Calu3 (cell line): ENCODE data around the gene ABCA13. TPM values are rescaled to one million over a fixed set of nuclear protein-coding genes. Genes with fewer than 3 reads are reported as not detected.

Experiments
- BruUV-seq: library from RNA; stranded (reverse); fragments of 400-500 nt; replicated peaks from 2 replicates; lab custom pipeline; 2021; lab: Mats Ljungman, UMichigan
- CTCF ChIA-PET: fragments of 300-600 bp; sonication (Branson Sonifier 250); formaldehyde crosslinking; loops from one replicate; lab custom pipeline; 2022; ENCODE audit warnings: antibody characterized with exemption; lab: Charles Lee
- DNase-seq: peaks from one replicate; pipeline ENCODE4 v3.0.0; 2022
- H3K27ac Mint-ChIP-seq: one replicate; pipeline ENCODE4 v1.8.0; 2022; ENCODE audit warnings: mixed read lengths; ENCODE audit not compliant: unreplicated experiment
- H3K27me3 Mint-ChIP-seq: one replicate; pipeline ENCODE4 v1.8.0; 2022; ENCODE audit warnings: mixed read lengths; ENCODE audit not compliant: unreplicated experiment
- H3K36me3 Mint-ChIP-seq: one replicate; pipeline ENCODE4 v1.8.0; 2022; ENCODE audit warnings: mild to moderate bottlenecking, moderate library complexity, mixed read lengths; ENCODE audit not compliant: insufficient read depth, unreplicated experiment
- H3K4me1 Mint-ChIP-seq: one replicate; pipeline ENCODE4 v1.8.0; 2022; ENCODE audit warnings: mild to moderate bottlenecking, low read depth, mixed read lengths; ENCODE audit not compliant: unreplicated experiment
- H3K4me3 Mint-ChIP-seq: one replicate; pipeline ENCODE4 v1.8.0; 2022; ENCODE audit warnings: mild to moderate bottlenecking, low read depth, moderate library complexity, mixed read lengths; ENCODE audit not compliant: unreplicated experiment
- H3K9me3 Mint-ChIP-seq: one replicate; pipeline ENCODE4 v1.8.0; 2022; ENCODE audit warnings: low read depth, mixed read lengths; ENCODE audit not compliant: unreplicated experiment
- CTCF ChIP-seq: fragments of 200-600 bp; IDR thresholded peaks from one replicate; pipeline ENCODE4 v1.8.0; 2022; ENCODE audit warnings: antibody characterized with exemption; ENCODE audit not compliant: unreplicated experiment
- intact Hi-C: fragments of 100-400 bp; cut with micrococcal nuclease; formaldehyde crosslinking; loops from one replicate; pipeline ENCODE4 v1.10.0; 2022; ENCODE audit not compliant: unreplicated experiment
- total RNA-seq: library from RNA; stranded (reverse); gene quantifications from 2 replicates; pipeline ENCODE4 v1.2.3, GENCODE V29; 2022

The ABCA13 gene
- total RNA-seq, 1 experiment from 2014 or later, result 12.1 TPM

GRCh38 chr7:48139459-48139858, 31.8 kb upstream of the ABCA13 start:
- BruUV-seq, result no TSS peak
- Mint-ChIP-seq H3K4me1 (peaks cover 32% of the 10 kb centered on the region), H3K4me3 (peak overlapping the region; percentile 9), H3K9me3 (no peaks in the 10 kb centered on the region), H3K27ac (peak overlapping the region; percentile 9), H3K36me3 (no peaks in the 10 kb centered on the region), H3K27me3 (no peaks in the 10 kb centered on the region)
- peak; percentile 60 for TF ChIP-seq CTCF
- intact Hi-C loops, result loop anchor here (5.0 kb wide), 1 partner anchor 738 kb away; no protein-coding TSS in a partner anchor
- CTCF ChIA-PET, result interaction anchor here (1.5 to 3.8 kb wide), 3 partner anchors 15 to 61 kb away, joined by 5 to 20 read pairs (median 7); no protein-coding TSS in a partner anchor
- peak; percentile 60 for DNase-seq

- CTCF ChIA-PET, result interaction anchor here (0.6 to 3.8 kb wide), 7 partner anchors 13 to 1078 kb away, joined by 3 to 20 read pairs (median 5); no protein-coding TSS in a partner anchor
- TF ChIP-seq CTCF, result no peak
- peaks cover 39% of the 10 kb centered on the region for H3K4me1 Mint-ChIP-seq
- H3K4me3 Mint-ChIP-seq, result peak overlapping the region; percentile 9
- H3K27ac Mint-ChIP-seq, result peak overlapping the region; percentile 9
- H3K36me3 Mint-ChIP-seq, result no peaks in the 10 kb centered on the region
- H3K9me3 Mint-ChIP-seq, result no peaks in the 10 kb centered on the region
- no peaks in the 10 kb centered on the region for H3K27me3 Mint-ChIP-seq
- BruUV-seq, result no TSS peak
- peak; percentile 64 for DNase-seq
- intact Hi-C loops, result loop anchor here (1.0 kb wide), 1 partner anchor 14 kb away; no protein-coding TSS in a partner anchor
These were observed 31.1 kb upstream of the ABCA13 start for GRCh38 chr7:48140001-48140681.

- Mint-ChIP-seq H3K27me3 (no peaks in the 10 kb centered on the region), H3K4me3 (no peak overlapping the region), H3K36me3 (no peaks in the 10 kb centered on the region), H3K9me3 (no peaks in the 10 kb centered on the region), H3K27ac (no peak overlapping the region), H3K4me1 (peaks cover 53% of the 10 kb centered on the region)
- intact Hi-C loops, result no loop called here
- DNase-seq, result no peak
- CTCF ChIA-PET, result interaction anchor here (0.6 to 1.2 kb wide), 4 partner anchors 12 to 92 kb away, joined by 3 to 5 read pairs (median 3); no protein-coding TSS in a partner anchor
- BruUV-seq, result no TSS peak
- no peak for TF ChIP-seq CTCF
These were observed 29.7 kb upstream of the ABCA13 start for GRCh38 chr7:48141521-48141920.

GRCh38 chr7:48144291-48144768, 26.9 kb upstream of the ABCA13 start:
- no peaks in the 10 kb centered on the region for H3K27me3 Mint-ChIP-seq
- H3K4me1 Mint-ChIP-seq, result peaks cover 71% of the 10 kb centered on the region
- intact Hi-C loops, result no loop called here
- H3K4me3 Mint-ChIP-seq, result no peak overlapping the region
- H3K9me3 Mint-ChIP-seq, result no peaks in the 10 kb centered on the region
- peak; percentile 48 for DNase-seq
- no TSS peak for BruUV-seq
- CTCF ChIA-PET, result interaction anchor here (0.7 to 1.4 kb wide), 4 partner anchors 12 to 199 kb away, joined by 3 to 5 read pairs (median 4); no protein-coding TSS in a partner anchor
- TF ChIP-seq CTCF, result no peak
- H3K27ac Mint-ChIP-seq, result no peak overlapping the region
- no peaks in the 10 kb centered on the region for H3K36me3 Mint-ChIP-seq
